Neural cell (in vitro differentiated cells): ENCODE data around the gene ARL15. TPM values are rescaled to one million over a fixed set of nuclear protein-coding genes. Genes with fewer than 3 reads are reported as not detected.

ENCODE experiments used
- H2AFZ ChIP-seq: fragments of 200-600, 300-800 bp; sonication (generic), shearing (Covaris generic); 2 replicates; pipeline ENCODE4 v1.6.0; 2014; ENCODE audit warnings: low read depth, mild to moderate bottlenecking, antibody characterized with exemption, low read length, moderate library complexity
- H3F3A ChIP-seq: fragments of 200-600 bp; shearing (Covaris generic); 2 replicates; pipeline ENCODE4 v1.6.1; 2016; ENCODE audit warnings: mild to moderate bottlenecking, moderate library complexity, mixed read lengths, antibody characterized with exemption, low read length; ENCODE audit not compliant: insufficient read depth, poor library complexity, severe bottlenecking
- H3K27ac ChIP-seq: fragments of 200-600, 300-800 bp; sonication (generic), shearing (Covaris generic); 2 replicates; pipeline ENCODE4 v1.5.1; 2014; ENCODE audit warnings: mild to moderate bottlenecking, low read length, moderate library complexity
- H3K27me3 ChIP-seq: fragments of 300-800, 200-600 bp; sonication (generic), shearing (Covaris generic); 2 replicates; pipeline ENCODE4 v1.6.0; 2014; ENCODE audit warnings: mild to moderate bottlenecking, low read depth, low read length, moderate library complexity; ENCODE audit not compliant: insufficient read depth
- H3K36me3 ChIP-seq: fragments of 300-800, 200-600 bp; sonication (generic), shearing (Covaris generic); 2 replicates; pipeline ENCODE4 v1.5.1; 2014; ENCODE audit warnings: mild to moderate bottlenecking, antibody characterized with exemption, low read length, moderate library complexity; ENCODE audit not compliant: insufficient read depth
- H3K4me2 ChIP-seq: fragments of 300-800, 200-600 bp; sonication (generic), shearing (Covaris generic); 2 replicates; pipeline ENCODE4 v1.6.0; 2014; ENCODE audit warnings: mild to moderate bottlenecking, low read length
- H3K4me3 ChIP-seq: fragments of 300-800, 200-600 bp; sonication (generic), shearing (Covaris generic); 2 replicates; pipeline ENCODE4 v1.5.1; 2014; ENCODE audit warnings: mild to moderate bottlenecking, low read length, moderate library complexity
- H3K79me2 ChIP-seq: fragments of 200-600 bp; shearing (Covaris generic); replicated peaks from 2 replicates; pipeline ENCODE4 v1.6.0; 2014; ENCODE audit warnings: mild to moderate bottlenecking, low read length, moderate library complexity; ENCODE audit not compliant: insufficient read depth
- H3K9ac ChIP-seq: fragments of 300-800, 200-600 bp; sonication (generic), shearing (Covaris generic); 2 replicates; pipeline ENCODE4 v1.6.1; 2016; ENCODE audit warnings: mild to moderate bottlenecking, low read length, mixed read lengths
- H3K9me2 ChIP-seq: fragments of 200-600 bp; shearing (Covaris generic); 2 replicates; pipeline ENCODE4 v1.6.1; 2016; ENCODE audit warnings: mild to moderate bottlenecking, low read length, mixed read lengths; ENCODE audit not compliant: insufficient read depth
- H3K9me3 ChIP-seq: fragments of 200-600, 300-800 bp; sonication (generic), shearing (Covaris generic); 2 replicates; pipeline ENCODE4 v1.6.1; 2016; ENCODE audit warnings: mild to moderate bottlenecking, mixed run types, low read length, moderate library complexity, mixed read lengths
- H4K20me1 ChIP-seq: fragments of 200-600 bp; shearing (Covaris generic); 2 replicates; pipeline ENCODE4 v1.6.1; 2016; ENCODE audit warnings: mild to moderate bottlenecking, mixed run types; ENCODE audit not compliant: insufficient read depth
- EP300 ChIP-seq: fragments of 450-650 bp; conservative IDR thresholded peaks from 2 replicates; pipeline ENCODE4 v1.6.1; 2014; ENCODE audit warnings: antibody characterized with exemption, mild to moderate bottlenecking, moderate library complexity; ENCODE audit not compliant: poor library complexity, severe bottlenecking
- EZH2 ChIP-seq: fragments of 200-600, 300-800 bp; shearing (Covaris generic), sonication (generic); IDR thresholded peaks from 2 replicates; pipeline ENCODE4 v1.6.1; 2014; ENCODE audit warnings: antibody characterized with exemption, low read length, borderline replicate concordance, mild to moderate bottlenecking; ENCODE audit not compliant: insufficient read depth, poor library complexity, severe bottlenecking
- MXI1 ChIP-seq: fragments of 450-650 bp; conservative IDR thresholded peaks from 2 replicates; pipeline ENCODE4 v1.6.1; 2014; ENCODE audit warnings: antibody characterized with exemption, mild to moderate bottlenecking; ENCODE audit not compliant: poor library complexity, severe bottlenecking
- POLR2AphosphoS5 ChIP-seq: IDR thresholded peaks from 2 replicates; pipeline ENCODE4 v1.6.1; 2012
- RAD21 ChIP-seq: fragments of 450-650 bp; conservative IDR thresholded peaks from 2 replicates; pipeline ENCODE4 v1.6.1; 2014; ENCODE audit warnings: antibody characterized with exemption, mild to moderate bottlenecking, moderate library complexity
- REST ChIP-seq: IDR thresholded peaks from 2 replicates; pipeline ENCODE4 v1.6.1; 2012; ENCODE audit warnings: borderline replicate concordance
- SMC3 ChIP-seq: fragments of 450-650 bp; conservative IDR thresholded peaks from 2 replicates; pipeline ENCODE4 v1.6.1; 2014; ENCODE audit warnings: antibody characterized with exemption, mild to moderate bottlenecking, moderate library complexity; ENCODE audit not compliant: poor library complexity
- TAF1 ChIP-seq: IDR thresholded peaks from 2 replicates; pipeline ENCODE4 v1.6.1; 2012; ENCODE audit warnings: low read depth
- polyA plus RNA-seq: library from polyadenylated mRNA; depleted of rRNA; stranded (reverse); fragments of >200 nt; gene quantifications from 2 replicates; pipeline ENCODE4 v1.2.3, GENCODE V29; 2014
- TF ChIP-seq, protein P1 (sequence below): fragments of 450-650 bp; IDR thresholded peaks from 2 replicates; pipeline ENCODE4 v1.5.1; 2014; ENCODE audit warnings: antibody characterized with exemption, mild to moderate bottlenecking, moderate library complexity; ENCODE audit not compliant: poor library complexity, severe bottlenecking

The ARL15 gene
- polyA plus RNA-seq, 1 donor from 2014 or later: 51.9 TPM

DNA sequence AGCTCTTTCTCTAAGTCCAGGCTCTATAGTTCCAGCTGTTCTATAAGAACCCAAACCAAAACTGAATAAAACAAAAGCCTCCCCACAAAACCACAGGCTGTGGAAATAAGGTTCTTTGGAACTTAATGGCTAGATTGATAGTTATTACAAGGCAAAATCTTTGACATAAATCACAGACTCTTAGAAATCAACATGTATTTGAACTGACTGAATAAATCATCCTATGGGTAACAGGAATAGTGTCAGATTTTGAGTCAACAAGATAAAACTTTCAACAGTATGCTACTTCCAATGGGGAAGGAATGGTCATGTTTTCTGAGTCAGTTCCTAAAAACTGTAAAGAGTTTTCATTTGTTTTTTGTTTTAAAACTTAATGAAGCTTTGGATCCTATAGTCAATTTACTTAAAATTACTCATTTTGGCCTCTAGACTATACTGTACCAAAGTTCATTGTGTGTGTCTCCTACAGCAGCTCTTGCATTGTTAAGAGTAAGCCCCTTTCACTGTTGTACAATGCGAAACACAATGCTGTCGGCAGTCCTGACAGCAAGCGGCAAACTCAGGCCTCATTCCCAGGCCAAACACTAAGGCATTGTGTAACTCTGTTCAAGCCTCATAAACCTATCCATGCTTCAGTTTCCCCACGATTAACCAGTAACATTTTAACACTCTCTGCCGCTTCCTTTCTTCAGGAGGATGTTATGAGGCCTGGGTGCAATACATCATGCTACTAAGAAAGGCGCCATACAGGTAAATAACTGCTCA, 134.1 kb downstream of the ARL15 start:
- Histone ChIP-seq H3K9ac (no peak overlapping the region), H3K36me3 (no peaks in the 10 kb centered on the region), H3K79me2 (no peaks in the 10 kb centered on the region), H3K4me3 (no peak overlapping the region), H3K9me2 (no peaks in the 10 kb centered on the region), H3K27me3 (no peaks in the 10 kb centered on the region), H3F3A (no peaks in the 10 kb centered on the region), H3K9me3 (no peaks in the 10 kb centered on the region), H2AFZ (no peak overlapping the region), H4K20me1 (no peaks in the 10 kb centered on the region), H3K4me2 (no peak overlapping the region), H3K27ac (no peak overlapping the region)
- no peak for TF ChIP-seq POLR2AphosphoS5
- TF ChIP-seq EZH2: no peak
- no peak for TF ChIP-seq REST
- TF ChIP-seq EP300: no peak
- no peak for TF ChIP-seq MXI1
- TF ChIP-seq RAD21: no peak
- TF ChIP-seq TAF1: no peak
- no peak for TF ChIP-seq SMC3
- TF ChIP-seq, protein P1, sequence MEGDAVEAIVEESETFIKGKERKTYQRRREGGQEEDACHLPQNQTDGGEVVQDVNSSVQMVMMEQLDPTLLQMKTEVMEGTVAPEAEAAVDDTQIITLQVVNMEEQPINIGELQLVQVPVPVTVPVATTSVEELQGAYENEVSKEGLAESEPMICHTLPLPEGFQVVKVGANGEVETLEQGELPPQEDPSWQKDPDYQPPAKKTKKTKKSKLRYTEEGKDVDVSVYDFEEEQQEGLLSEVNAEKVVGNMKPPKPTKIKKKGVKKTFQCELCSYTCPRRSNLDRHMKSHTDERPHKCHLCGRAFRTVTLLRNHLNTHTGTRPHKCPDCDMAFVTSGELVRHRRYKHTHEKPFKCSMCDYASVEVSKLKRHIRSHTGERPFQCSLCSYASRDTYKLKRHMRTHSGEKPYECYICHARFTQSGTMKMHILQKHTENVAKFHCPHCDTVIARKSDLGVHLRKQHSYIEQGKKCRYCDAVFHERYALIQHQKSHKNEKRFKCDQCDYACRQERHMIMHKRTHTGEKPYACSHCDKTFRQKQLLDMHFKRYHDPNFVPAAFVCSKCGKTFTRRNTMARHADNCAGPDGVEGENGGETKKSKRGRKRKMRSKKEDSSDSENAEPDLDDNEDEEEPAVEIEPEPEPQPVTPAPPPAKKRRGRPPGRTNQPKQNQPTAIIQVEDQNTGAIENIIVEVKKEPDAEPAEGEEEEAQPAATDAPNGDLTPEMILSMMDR: no peak

- H3K9me3 ChIP-seq: no peaks in the 10 kb centered on the region
- no peak overlapping the region for H3K9ac ChIP-seq
- no peak overlapping the region for H3K4me2 ChIP-seq
- no peaks in the 10 kb centered on the region for H4K20me1 ChIP-seq
- H3K9me2 ChIP-seq: no peaks in the 10 kb centered on the region
- no peak for TF ChIP-seq TAF1
- TF ChIP-seq EZH2: no peak
- no peak for TF ChIP-seq POLR2AphosphoS5
- H3K79me2 ChIP-seq: no peaks in the 10 kb centered on the region
- no peaks in the 10 kb centered on the region for H3K36me3 ChIP-seq
- no peak overlapping the region for H3K27ac ChIP-seq
- H3F3A ChIP-seq: no peaks in the 10 kb centered on the region
- no peaks in the 10 kb centered on the region for H3K27me3 ChIP-seq
- H3K4me3 ChIP-seq: no peak overlapping the region
- no peak overlapping the region for H2AFZ ChIP-seq
These were observed 137.1 kb downstream of the ARL15 start for GRCh38 chr5:54173251-54173650.
